GM21717 (cell line): ENCODE results near the gene ZNF26.
A peak's percentile ranks its signal among the peaks of the same experiment; 100 is the strongest.
"Not testable (repeated sequence)": the region's sequence is repeated elsewhere in the genome, so short reads cannot be mapped to it uniquely, and the experiment has no call there.

Experiments
- ATAC-seq: cut with Tn5 transposase; IDR thresholded peaks from one replicate; pipeline ENCODE4 v1.9.1; 2021; ENCODE audit warnings: mild to moderate bottlenecking, moderate library complexity; ENCODE audit not compliant: unreplicated experiment

ZNF26 gene

GRCh38 chr12:132955094-132956010 lies 30.8 kb upstream of the ZNF26 start:
- peak; percentile 36 for ATAC-seq

GRCh38 chr12:132956011-132956788 lies 30.0 kb upstream of the ZNF26 start, which contains the start of gene ZNF605:
TSS of gene ZNF605 (minus strand) at chr12:132956306. CDS start at chr12:132945635, 10,671 bp downstream.
- ATAC-seq: peak; percentile 90

- ATAC-seq: not testable (repeated sequence)
Observed at GRCh38 chr12:132961790-132962189, 24.4 kb upstream of the ZNF26 start.

- ATAC-seq: not testable (repeated sequence)
Observed at GRCh38 chr12:132963947-132964346, 22.2 kb upstream of the ZNF26 start.

- ATAC-seq: no peak
Observed at GRCh38 chr12:132965796-132966195, 20.4 kb upstream of the ZNF26 start.

GRCh38 chr12:132966676-132967415 lies 19.3 kb upstream of the ZNF26 start:
- no peak for ATAC-seq

- no peak for ATAC-seq
Observed at GRCh38 chr12:132967736-132968135, 18.4 kb upstream of the ZNF26 start.

GRCh38 chr12:132972374-132972773 lies 13.8 kb upstream of the ZNF26 start:
- ATAC-seq: no peak

GRCh38 chr12:132976870-132977269 lies 9.3 kb upstream of the ZNF26 start:
- ATAC-seq: not testable (repeated sequence)

GRCh38 chr12:132986885-132987225 lies 688 bp downstream of the ZNF26 start:
- ATAC-seq: peak; percentile 6

- no peak for ATAC-seq
Observed at GRCh38 chr12:132998741-132999140, 12.6 kb downstream of the ZNF26 start.

- no peak for ATAC-seq
Observed at GRCh38 chr12:133010657-133011297, 24.6 kb downstream of the ZNF26 start.

GRCh38 chr12:133023566-133023965 lies 37.4 kb downstream of the ZNF26 start:
- no peak for ATAC-seq

- ATAC-seq: no peak
Observed at GRCh38 chr12:133026996-133027395, 40.8 kb downstream of the ZNF26 start.

- ATAC-seq: peak; percentile 93
Observed at GRCh38 chr12:133037207-133038005, 51.2 kb downstream of the ZNF26 start, which contains the start of gene ZNF84. TSS of gene ZNF84 (plus strand) at chr12:133037509. CDS start at chr12:133041468, 3,959 bp downstream.

- no peak for ATAC-seq
Observed at GRCh38 chr12:133038118-133038709, 52.0 kb downstream of the ZNF26 start.

GRCh38 chr12:133046698-133047097 lies 60.5 kb downstream of the ZNF26 start:
- no peak for ATAC-seq

- ATAC-seq: no peak
Observed at GRCh38 chr12:133057446-133057845, 71.3 kb downstream of the ZNF26 start.
